Neuron (in vitro differentiated cells): ENCODE measurements around the gene FGF5.

Experiments used
- H2AFZ ChIP-seq: one replicate; pipeline ENCODE4 v1.6.1; 2013; ENCODE audit warnings: low read depth, mild to moderate bottlenecking, inconsistent platforms, low read length, moderate library complexity
- H3K27me3 ChIP-seq: one replicate; pipeline ENCODE4 v1.6.1; 2013; ENCODE audit warnings: low read length; ENCODE audit not compliant: insufficient read depth
- H3K36me3 ChIP-seq: one replicate; pipeline ENCODE4 v1.6.1; 2013; ENCODE audit warnings: low read length; ENCODE audit not compliant: insufficient read depth
- H3K4me1 ChIP-seq: one replicate; pipeline ENCODE4 v1.6.1; 2013; ENCODE audit warnings: low read length; ENCODE audit not compliant: insufficient read depth
- H3K4me3 ChIP-seq: 2 replicates; pipeline ENCODE4 v1.5.1; 2013; ENCODE audit warnings: mild to moderate bottlenecking, low read length, moderate library complexity
- H3K9me3 ChIP-seq: one replicate; pipeline ENCODE4 v1.6.1; 2013; ENCODE audit warnings: low read length

FGF5 gene

DNA sequence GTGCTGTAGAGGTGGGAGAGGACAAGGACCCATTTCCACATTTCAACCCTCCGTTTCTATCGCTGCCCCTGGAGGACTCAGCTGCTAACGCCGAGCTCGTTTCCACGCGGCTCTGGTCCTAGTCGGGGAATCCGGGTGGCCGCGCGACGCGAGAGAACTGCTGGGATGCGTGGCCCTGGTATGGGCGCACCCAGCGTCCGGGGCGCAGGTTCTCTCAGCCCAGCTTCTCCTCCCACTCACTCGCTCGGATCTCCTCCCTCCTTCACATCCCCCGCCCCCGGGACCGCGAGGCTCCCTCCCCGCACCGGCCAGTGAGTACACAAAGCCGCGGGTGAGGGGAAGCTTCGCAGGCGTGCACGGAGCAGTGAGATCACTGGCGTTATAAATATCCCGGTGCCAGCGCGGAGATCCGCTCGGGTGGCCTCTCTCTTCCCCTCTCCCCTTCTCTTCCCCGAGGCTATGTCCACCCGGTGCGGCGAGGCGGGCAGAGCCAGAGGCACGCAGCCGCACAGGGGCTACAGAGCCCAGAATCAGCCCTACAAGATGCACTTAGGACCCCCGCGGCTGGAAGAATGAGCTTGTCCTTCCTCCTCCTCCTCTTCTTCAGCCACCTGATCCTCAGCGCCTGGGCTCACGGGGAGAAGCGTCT, at the start of gene FGF5:
Gene FGF5 (plus strand): TSS at position 412 of the 649 bp plus-strand sequence. CDS start 161 bp downstream, at position 573.
- Histone ChIP-seq H3K4me1 (peaks cover 11% of the 10 kb centered on the region), H2AFZ (peak within 1 kb of the TSS; percentile 78), H3K4me3 (peak within 1 kb of the TSS; percentile 36), H3K9me3 (peaks cover 4% of the 10 kb centered on the region), H3K27me3 (peaks cover 83% of the 10 kb centered on the region), H3K36me3 (no peaks in the 10 kb centered on the region)

DNA sequence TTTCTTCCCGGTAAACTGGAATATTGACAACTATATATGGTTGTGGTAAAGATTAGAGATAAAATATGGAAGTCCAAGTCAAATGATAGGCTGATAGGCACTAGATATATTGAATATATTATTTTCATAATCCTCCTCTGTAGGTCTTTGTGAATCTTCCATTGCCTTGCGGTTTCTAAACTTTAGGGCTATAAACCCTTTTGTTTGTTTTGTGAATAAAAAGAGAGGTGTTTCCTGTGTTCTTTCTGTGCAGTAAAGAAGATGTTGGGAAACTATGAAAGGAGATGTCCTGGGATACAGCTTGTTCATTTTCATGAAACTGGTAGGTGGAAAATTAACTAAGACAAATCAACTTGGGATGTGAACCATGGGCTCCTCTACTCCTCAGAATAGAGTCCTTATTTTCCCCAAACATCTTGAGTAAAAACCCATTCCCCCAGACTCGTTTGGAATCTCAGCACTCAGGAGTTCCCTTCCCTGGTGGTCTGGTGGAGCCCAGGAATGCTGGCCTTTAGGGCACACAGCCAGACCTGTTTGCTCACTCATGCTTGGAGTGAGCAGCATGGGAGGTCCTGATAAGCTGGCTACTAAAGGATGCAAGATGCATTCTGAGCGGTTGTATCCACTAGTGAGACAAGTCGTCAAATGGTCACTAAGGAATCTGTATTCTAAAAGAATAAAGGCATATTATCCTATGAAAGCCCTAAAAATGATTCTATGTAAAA, 47.0 kb upstream of the FGF5 start:
- Histone ChIP-seq H3K4me3 (no peak overlapping the region), H3K27me3 (peaks cover 17% of the 10 kb centered on the region), H3K36me3 (no peaks in the 10 kb centered on the region)

DNA sequence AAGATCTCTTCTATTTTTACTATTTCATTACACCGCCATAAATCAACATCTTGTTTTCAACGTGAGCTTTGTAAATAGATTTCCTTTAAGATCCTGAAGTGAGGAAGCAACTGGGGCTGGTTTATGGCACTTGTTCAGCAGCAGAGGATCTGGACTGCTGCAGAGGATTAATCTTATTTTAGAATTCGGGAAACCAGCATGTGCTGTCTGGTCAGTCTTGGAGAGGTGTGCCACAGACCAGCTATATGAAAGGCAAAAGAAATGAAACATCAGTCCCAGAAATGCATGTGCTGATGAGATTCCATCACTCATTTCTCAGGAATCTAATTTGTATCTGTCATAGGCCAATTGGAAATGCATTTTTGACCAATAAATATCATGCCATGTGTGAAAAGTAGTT, 45.8 kb upstream of the FGF5 start:
- Histone ChIP-seq H3K27me3 (peaks cover 20% of the 10 kb centered on the region), H3K36me3 (no peaks in the 10 kb centered on the region), H3K4me1 (no peaks in the 10 kb centered on the region), H3K9me3 (no peaks in the 10 kb centered on the region), H3K4me3 (no peak overlapping the region), H2AFZ (no peak overlapping the region)

More for the DNA sequence above, 47.0 kb upstream of the FGF5 start:
- Histone ChIP-seq H2AFZ (no peak overlapping the region), H3K9me3 (no peaks in the 10 kb centered on the region), H3K4me1 (no peaks in the 10 kb centered on the region)

GRCh38 chr4:80221161-80221560, 45.3 kb upstream of the FGF5 start:
- no peak overlapping the region for H2AFZ ChIP-seq
- H3K4me1 ChIP-seq = no peaks in the 10 kb centered on the region
- H3K36me3 ChIP-seq = no peaks in the 10 kb centered on the region
- H3K9me3 ChIP-seq = no peaks in the 10 kb centered on the region
- H3K4me3 ChIP-seq = no peak overlapping the region
- H3K27me3 ChIP-seq = peaks cover 20% of the 10 kb centered on the region

GRCh38 chr4:80225595-80225994, 40.9 kb upstream of the FGF5 start:
- H3K4me3 ChIP-seq = no peak overlapping the region
- no peaks in the 10 kb centered on the region for H3K36me3 ChIP-seq
- no peaks in the 10 kb centered on the region for H3K4me1 ChIP-seq
- H3K27me3 ChIP-seq = peaks cover 16% of the 10 kb centered on the region
- H2AFZ ChIP-seq = no peak overlapping the region
- H3K9me3 ChIP-seq = no peaks in the 10 kb centered on the region

DNA sequence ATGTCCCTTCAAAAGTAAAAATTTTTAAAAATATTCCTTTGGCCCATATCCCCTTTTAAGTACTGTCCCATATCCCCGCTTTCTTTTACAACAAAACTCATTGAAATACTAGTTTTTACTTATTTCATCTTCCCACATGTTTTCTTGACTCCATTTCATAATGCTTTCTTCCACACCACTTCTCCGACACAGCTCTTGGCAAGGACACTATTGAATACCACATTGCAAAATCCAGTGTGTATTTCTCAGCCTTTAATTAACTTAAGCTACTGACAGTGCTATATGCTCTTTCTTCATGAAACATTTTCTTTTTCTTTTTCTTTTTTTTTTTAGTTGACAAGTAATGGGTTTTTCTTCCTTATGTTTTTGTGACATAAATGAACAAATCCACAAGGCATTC, 40.4 kb upstream of the FGF5 start:
- no peaks in the 10 kb centered on the region for H3K4me1 ChIP-seq
- H3K4me3 ChIP-seq = no peak overlapping the region
- H3K36me3 ChIP-seq = no peaks in the 10 kb centered on the region
- no peaks in the 10 kb centered on the region for H3K9me3 ChIP-seq
- peaks cover 14% of the 10 kb centered on the region for H3K27me3 ChIP-seq
- H2AFZ ChIP-seq = no peak overlapping the region

DNA sequence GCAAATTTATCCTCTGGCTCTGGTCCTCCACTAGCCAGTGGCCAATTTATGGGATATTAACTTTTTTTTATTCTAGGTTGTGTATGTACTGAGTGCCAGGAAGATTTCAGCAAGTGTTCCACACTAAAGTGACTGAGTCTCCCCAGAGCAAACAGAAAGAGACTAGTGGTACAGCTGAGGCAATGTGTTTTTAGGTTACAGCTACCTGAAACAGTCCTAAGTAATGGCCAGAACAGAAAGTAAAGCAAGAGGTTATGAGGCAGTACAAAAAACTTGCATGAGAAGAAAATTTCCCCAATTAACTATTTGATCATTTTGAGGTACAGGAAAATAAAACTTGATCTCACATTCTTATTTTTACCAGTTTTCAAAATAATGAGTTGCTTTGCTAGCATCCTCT, 38.0 kb upstream of the FGF5 start:
- Histone ChIP-seq H3K4me3 (no peak overlapping the region), H2AFZ (no peak overlapping the region), H3K36me3 (no peaks in the 10 kb centered on the region), H3K27me3 (peaks cover 16% of the 10 kb centered on the region), H3K9me3 (no peaks in the 10 kb centered on the region), H3K4me1 (no peaks in the 10 kb centered on the region)

DNA sequence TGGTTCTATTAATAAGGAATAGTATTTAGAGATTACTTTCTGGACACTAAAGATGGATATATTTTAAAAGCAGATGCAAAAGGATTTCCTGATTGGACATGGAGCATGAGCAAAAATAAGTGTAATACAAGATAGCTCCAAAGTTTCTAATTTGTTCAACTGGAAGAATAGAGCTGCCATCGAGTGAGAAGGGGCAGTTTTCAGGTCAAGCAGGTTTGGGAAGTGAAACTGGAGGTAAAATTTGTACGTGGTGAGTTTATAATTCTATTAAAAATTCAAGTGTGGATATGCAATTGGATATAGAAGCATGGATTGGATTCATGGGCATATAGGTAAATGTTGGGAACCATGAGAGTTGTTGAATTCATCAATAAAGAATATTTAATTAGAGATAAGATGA, 37.3 kb upstream of the FGF5 start:
- Histone ChIP-seq H3K27me3 (peaks cover 17% of the 10 kb centered on the region), H3K4me3 (no peak overlapping the region), H3K9me3 (no peaks in the 10 kb centered on the region), H3K36me3 (no peaks in the 10 kb centered on the region), H2AFZ (no peak overlapping the region), H3K4me1 (no peaks in the 10 kb centered on the region)

DNA sequence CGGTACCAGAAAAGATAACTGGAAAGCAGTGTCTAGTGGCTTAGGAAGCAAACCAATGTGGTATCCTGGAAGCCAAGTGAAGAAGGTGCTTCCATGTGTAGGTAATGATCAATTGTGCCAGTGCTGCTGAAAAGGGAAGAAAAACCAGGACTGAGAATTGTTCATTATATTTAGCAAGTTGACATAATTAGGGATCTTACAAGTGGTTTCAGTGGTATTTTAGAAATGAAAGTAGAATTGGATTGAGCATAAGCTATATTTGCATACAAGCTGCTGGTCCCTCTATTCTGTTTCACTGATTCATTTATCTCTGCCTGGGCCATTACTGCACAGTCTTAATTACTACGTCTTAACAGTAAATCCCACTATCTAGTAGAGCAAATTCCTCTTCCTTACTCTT, 36.9 kb upstream of the FGF5 start:
- Histone ChIP-seq H3K9me3 (no peaks in the 10 kb centered on the region), H2AFZ (no peak overlapping the region), H3K27me3 (peaks cover 17% of the 10 kb centered on the region), H3K36me3 (no peaks in the 10 kb centered on the region), H3K4me3 (no peak overlapping the region), H3K4me1 (no peaks in the 10 kb centered on the region)

DNA sequence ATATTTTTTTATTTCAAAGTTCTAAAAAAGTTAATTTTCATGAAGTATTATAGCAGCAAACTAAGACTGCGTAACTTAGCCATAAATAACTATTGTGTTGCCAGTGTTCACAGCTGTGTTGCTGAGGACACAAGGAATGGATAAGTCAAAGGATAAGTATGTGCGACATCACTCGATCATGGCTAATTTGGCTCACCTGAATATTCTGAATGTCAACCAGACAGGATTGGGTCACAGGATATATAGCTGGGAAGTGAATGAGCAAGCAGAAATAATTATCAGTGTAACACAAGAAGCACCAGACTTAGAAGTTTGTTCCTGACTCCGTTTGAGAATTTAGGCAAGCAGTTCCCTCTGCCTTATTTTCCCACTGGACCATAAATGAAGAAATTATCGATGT, 35.3 kb upstream of the FGF5 start:
- H3K9me3 ChIP-seq = no peaks in the 10 kb centered on the region
- peaks cover 13% of the 10 kb centered on the region for H3K27me3 ChIP-seq
- H3K36me3 ChIP-seq = no peaks in the 10 kb centered on the region
- H3K4me1 ChIP-seq = no peaks in the 10 kb centered on the region
- no peak overlapping the region for H2AFZ ChIP-seq
- H3K4me3 ChIP-seq = no peak overlapping the region

- Histone ChIP-seq H3K36me3 (no peaks in the 10 kb centered on the region), H3K4me3 (no peak overlapping the region), H2AFZ (no peak overlapping the region), H3K4me1 (no peaks in the 10 kb centered on the region), H3K27me3 (peaks cover 16% of the 10 kb centered on the region), H3K9me3 (no peaks in the 10 kb centered on the region)
These were observed 33.6 kb upstream of the FGF5 start for GRCh38 chr4:80232707-80233370.

GRCh38 chr4:80233390-80233789, 33.1 kb upstream of the FGF5 start:
- no peaks in the 10 kb centered on the region for H3K36me3 ChIP-seq
- H3K4me3 ChIP-seq = no peak overlapping the region
- H3K4me1 ChIP-seq = no peaks in the 10 kb centered on the region
- no peaks in the 10 kb centered on the region for H3K9me3 ChIP-seq
- no peak overlapping the region for H2AFZ ChIP-seq
- H3K27me3 ChIP-seq = peaks cover 13% of the 10 kb centered on the region

DNA sequence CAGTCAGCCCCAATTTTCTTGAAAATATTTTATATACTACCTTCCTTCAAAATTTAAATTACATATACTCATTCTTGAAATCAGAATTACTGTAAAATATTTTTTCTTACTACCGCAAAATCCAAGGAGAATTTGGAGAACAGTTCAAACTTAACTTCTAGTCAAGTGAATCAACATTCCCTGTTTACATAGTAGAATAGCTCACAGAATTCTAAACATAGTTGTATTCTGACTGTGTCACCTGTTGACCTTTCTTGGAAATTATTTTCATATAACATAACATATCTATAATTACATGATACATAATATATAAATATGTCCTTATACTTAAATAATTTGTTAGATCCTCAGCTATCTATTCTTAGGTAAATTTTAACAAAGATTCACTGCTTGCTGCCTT, 31.0 kb upstream of the FGF5 start:
- H3K27me3 ChIP-seq = peaks cover 12% of the 10 kb centered on the region
- H3K4me3 ChIP-seq = no peak overlapping the region
- H3K4me1 ChIP-seq = no peaks in the 10 kb centered on the region
- H3K36me3 ChIP-seq = no peaks in the 10 kb centered on the region
- no peak overlapping the region for H2AFZ ChIP-seq
- H3K9me3 ChIP-seq = no peaks in the 10 kb centered on the region
